Suprapubic skin (tissue), 4 donors: ENCODE measurements around the gene E4F1. TPM values are rescaled to one million over a fixed set of nuclear protein-coding genes. Genes with fewer than 3 reads are reported as not detected.
A peak's percentile ranks its signal among the peaks of the same experiment; 100 is the strongest.

ENCODE experiments used
- DNase-seq, 2 donors: peaks; one replicate each; pipeline ENCODE4 v3.0.0-alpha.2; 2019; ENCODE audit warnings: low spot score in 2 of 2
- H3K27ac ChIP-seq: fragments of 200-600 bp; sonication (generic); one replicate; pipeline ENCODE4 v1.5.1; 2019
- H3K27me3 ChIP-seq: fragments of 200-600 bp; sonication (generic); one replicate; pipeline ENCODE4 v1.5.1; 2019
- H3K36me3 ChIP-seq: fragments of 200-600 bp; sonication (generic); one replicate; pipeline ENCODE4 v1.5.1; 2019
- H3K4me1 ChIP-seq: fragments of 200-600 bp; sonication (generic); one replicate; pipeline ENCODE4 v1.5.1; 2019
- H3K4me3 ChIP-seq: fragments of 200-600 bp; sonication (generic); one replicate; pipeline ENCODE4 v1.5.1; 2019; ENCODE audit warnings: mild to moderate bottlenecking
- H3K9me3 ChIP-seq: fragments of 200-600 bp; sonication (generic); one replicate; pipeline ENCODE4 v1.5.1; 2019
- EP300 ChIP-seq: sonication (generic); formaldehyde crosslinking; IDR thresholded peaks from one replicate; pipeline ENCODE4 v1.6.1; 2017; ENCODE audit warnings: antibody characterized with exemption
- POLR2A ChIP-seq, 2 donors: fragments of 450-650 bp; IDR thresholded peaks; one replicate each; pipeline ENCODE4 v1.6.1; 2017; ENCODE audit warnings: antibody characterized with exemption in 2 of 2, mild to moderate bottlenecking in 2 of 2, moderate library complexity in 2 of 2
- POLR2AphosphoS5 ChIP-seq, 3 donors: sonication (generic); formaldehyde crosslinking; IDR thresholded peaks; one replicate each; pipeline ENCODE4 v1.6.1; 2017; ENCODE audit warnings: antibody characterized with exemption in 3 of 3
- WGBS: methylation state at CpG from one replicate; pipeline ENCODE4 v1.1.5; 2018; 5-methylcytosine and 5-hydroxymethylcytosine counted together
- total RNA-seq, 4 donors: library from RNA; depleted of rRNA; stranded (reverse); fragments of >200 nt; gene quantifications; one replicate each; pipeline ENCODE4 v1.1.0, GENCODE V29; 2016
- TF ChIP-seq, protein P1 (sequence below), 2 donors: fragments of 200-600 bp in 1 of 2; fragments of 450-650 bp in 1 of 2; sonication (generic) in 1 of 2; IDR thresholded peaks; one replicate each; pipeline ENCODE4 v1.5.1; 2016 to 2019; ENCODE audit warnings: antibody characterized with exemption in 2 of 2, mild to moderate bottlenecking in 1 of 2, moderate library complexity in 1 of 2

The E4F1 gene
- total RNA-seq, 4 donors from 2014 or later: 42.1 to 79.3 (median 54.2) TPM

DNA sequence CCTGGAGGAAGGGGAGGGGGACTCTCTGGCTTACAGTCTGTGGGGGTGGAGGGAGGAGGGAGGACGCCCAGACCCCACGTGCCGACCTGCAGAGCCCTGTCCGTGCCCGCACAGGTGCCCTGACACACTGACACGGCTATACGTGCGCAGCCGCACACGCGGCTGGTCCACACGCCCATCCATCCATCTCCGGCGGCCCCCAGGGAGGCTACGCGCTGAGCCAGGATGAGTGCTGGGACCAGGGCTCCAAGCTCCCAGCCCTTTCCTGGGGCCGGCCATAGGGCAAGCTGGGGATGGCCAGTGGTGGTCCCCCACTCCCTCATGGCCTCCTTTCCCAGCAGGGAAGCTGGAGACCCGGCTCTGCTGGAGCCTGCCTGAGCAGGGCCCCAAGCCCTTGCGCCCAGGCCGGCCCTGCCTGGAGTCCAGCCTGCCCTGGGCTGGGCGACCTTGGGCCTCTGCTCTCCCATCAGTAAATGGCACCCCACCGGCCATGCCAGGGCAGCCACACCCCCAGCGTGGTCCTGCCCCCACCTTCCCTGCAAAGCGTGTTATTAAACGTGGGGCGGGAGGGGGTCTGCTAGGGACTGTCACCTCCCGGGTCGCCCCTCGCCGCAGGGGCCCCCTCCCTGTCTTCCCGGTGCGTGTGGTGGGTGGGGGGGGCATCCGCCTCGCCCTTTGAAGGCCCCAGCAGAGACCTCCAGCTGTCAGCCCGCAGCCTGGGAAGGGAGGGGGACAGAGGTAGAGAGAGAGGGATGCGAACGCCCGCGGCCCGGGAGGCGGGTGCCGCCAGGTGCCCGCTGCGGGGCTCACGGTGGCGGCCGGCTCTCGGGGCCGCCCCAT is 27.8 kb upstream of the E4F1 start:
- no peaks in the 10 kb centered on the region for H3K36me3 ChIP-seq
- DNase-seq: no peak
- H3K4me1 ChIP-seq: peaks cover 31% of the 10 kb centered on the region
- 2% methylated on average over 19 of the region's 49 CpGs for WGBS
- peak overlapping the region; percentile 56 for H3K4me3 ChIP-seq
- TF ChIP-seq POLR2A (IDR thresholded peaks at IDR 0.05) (no peak), POLR2AphosphoS5 (IDR thresholded peaks at IDR 0.05) (no peak), EP300 (no peak)
- TF ChIP-seq, protein P1, sequence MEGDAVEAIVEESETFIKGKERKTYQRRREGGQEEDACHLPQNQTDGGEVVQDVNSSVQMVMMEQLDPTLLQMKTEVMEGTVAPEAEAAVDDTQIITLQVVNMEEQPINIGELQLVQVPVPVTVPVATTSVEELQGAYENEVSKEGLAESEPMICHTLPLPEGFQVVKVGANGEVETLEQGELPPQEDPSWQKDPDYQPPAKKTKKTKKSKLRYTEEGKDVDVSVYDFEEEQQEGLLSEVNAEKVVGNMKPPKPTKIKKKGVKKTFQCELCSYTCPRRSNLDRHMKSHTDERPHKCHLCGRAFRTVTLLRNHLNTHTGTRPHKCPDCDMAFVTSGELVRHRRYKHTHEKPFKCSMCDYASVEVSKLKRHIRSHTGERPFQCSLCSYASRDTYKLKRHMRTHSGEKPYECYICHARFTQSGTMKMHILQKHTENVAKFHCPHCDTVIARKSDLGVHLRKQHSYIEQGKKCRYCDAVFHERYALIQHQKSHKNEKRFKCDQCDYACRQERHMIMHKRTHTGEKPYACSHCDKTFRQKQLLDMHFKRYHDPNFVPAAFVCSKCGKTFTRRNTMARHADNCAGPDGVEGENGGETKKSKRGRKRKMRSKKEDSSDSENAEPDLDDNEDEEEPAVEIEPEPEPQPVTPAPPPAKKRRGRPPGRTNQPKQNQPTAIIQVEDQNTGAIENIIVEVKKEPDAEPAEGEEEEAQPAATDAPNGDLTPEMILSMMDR (IDR thresholded peaks at IDR 0.05): no peak
- H3K9me3 ChIP-seq: no peaks in the 10 kb centered on the region
- H3K27me3 ChIP-seq: peaks cover 38% of the 10 kb centered on the region
- no peak overlapping the region for H3K27ac ChIP-seq

DNA sequence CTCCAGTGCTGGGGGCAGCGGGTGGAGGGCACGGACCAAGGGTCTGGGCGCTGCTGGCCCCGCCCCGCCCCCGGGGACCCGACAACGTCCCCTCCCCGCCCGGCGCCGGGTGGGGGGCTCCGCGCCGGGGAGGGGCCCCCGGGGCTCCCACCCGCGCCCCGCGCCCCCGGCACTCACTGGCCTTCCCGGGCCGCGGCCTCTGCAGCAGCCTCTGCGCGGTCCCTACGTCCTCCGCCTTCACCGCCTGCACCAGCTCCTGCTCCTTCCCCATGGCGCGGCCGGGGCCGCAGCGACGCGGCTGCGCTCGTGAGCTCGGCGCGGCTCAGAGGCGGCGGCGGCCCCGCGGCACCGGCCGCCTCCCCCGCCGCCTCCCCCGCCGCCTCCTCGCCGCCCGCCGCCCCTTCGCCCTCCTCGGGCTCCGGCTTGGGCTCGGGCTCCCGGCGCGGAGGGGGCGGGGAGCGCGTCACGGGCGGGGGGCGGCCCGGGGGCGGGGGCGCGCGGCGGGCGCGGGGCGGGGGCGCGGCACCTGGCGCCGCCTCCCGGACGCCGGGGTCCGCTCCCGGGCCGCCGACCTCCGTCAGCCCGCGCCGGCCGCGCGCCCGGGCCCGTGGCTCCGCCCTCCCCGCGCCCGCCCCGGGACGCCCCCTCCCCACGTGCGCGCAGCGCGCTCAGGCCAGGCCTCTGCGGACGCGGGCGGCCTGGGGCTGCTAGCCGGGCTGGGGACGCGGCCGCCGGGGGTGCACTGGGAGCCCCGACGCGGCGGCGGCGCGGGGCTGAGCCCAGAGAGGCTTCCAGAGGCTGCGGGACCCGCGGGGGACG is 27.0 kb upstream of the E4F1 start, which contains the start of gene CASKIN1:
Gene CASKIN1, minus strand, starts transcription at position 444 of the 819 bp plus-strand sequence. Its CDS starts 173 bp downstream, at position 271.
- no peak within 1 kb of the TSS for H3K27ac ChIP-seq
- no peak for DNase-seq
- peaks cover 24% of the 10 kb centered on the region for H3K4me1 ChIP-seq
- H3K9me3 ChIP-seq: no peaks in the 10 kb centered on the region
- TF ChIP-seq POLR2A (IDR thresholded peaks at IDR 0.05) (no peak), POLR2AphosphoS5 (IDR thresholded peaks at IDR 0.05) (no peak), EP300 (no peak)
- TF ChIP-seq, protein P1 (IDR thresholded peaks at IDR 0.05): no peak
- peak within 1 kb of the TSS; percentile 56 for H3K4me3 ChIP-seq
- H3K27me3 ChIP-seq: peaks cover 38% of the 10 kb centered on the region
- 0% methylated on average over 3 of the region's 129 CpGs for WGBS
- no peaks in the 10 kb centered on the region for H3K36me3 ChIP-seq

DNA sequence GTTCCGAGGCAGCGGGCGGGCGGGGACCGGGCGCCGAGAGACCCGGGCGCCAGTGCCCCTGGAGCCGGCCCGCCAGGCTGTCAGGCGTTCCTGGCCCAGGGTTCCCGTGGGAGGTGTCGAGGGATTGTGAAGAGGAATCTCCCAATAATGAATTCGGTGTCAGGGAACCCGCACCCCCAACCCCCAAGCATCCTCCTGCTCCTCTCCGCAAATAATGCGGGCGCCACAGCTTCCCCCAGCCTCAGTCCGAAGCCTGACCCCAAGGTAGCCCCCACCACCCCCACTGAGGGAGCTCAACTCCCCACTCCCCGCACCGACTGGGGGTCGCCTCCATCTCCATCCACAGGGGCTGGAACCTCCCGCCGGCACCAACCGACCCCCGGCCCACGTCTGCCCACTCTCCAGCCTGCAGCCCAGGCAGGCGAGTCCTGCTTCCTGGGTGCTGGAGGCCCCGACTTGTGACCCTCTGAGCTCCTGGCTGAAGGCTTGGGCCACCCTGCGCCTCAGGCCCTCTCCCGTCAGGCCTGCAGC is 26.3 kb upstream of the E4F1 start:
- 61% methylated on average over 14 of the region's 32 CpGs for WGBS
- no peak for DNase-seq
- Histone ChIP-seq H3K4me1 (peaks cover 24% of the 10 kb centered on the region), H3K27ac (no peak overlapping the region), H3K9me3 (no peaks in the 10 kb centered on the region), H3K36me3 (no peaks in the 10 kb centered on the region), H3K4me3 (peak overlapping the region; percentile 44), H3K27me3 (peaks cover 38% of the 10 kb centered on the region)
- TF ChIP-seq POLR2A (IDR thresholded peaks at IDR 0.05) (no peak), POLR2AphosphoS5 (IDR thresholded peaks at IDR 0.05) (no peak), EP300 (no peak)
- TF ChIP-seq, protein P1 (IDR thresholded peaks at IDR 0.05): no peak

DNA sequence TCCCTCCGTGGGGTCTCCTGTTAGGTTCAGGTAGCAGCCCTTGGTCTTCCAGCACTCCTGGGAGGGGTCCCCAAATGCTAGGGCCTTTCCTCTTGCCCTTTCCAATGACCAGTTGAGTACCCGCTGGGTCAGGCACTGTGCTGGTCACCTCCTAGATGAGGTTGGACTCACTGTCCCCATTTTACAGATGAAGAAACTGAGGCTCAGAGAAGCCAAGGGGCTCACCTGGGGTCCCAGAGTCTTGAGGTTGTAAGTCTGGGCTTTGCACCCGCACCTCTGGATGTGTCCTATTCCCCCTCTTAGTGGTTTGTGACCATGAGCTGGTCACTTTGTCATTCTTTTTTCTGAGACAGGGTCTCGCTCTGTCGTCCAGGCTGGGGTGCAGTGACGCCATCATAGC is 25.6 kb upstream of the E4F1 start:
- DNase-seq: no peak
- peaks cover 38% of the 10 kb centered on the region for H3K27me3 ChIP-seq
- WGBS: 95% methylated on average over 5 of the region's 6 CpGs

More for the DNA sequence above, 25.6 kb upstream of the E4F1 start:
- Histone ChIP-seq H3K36me3 (no peaks in the 10 kb centered on the region), H3K4me3 (no peak overlapping the region), H3K4me1 (peaks cover 24% of the 10 kb centered on the region), H3K27ac (no peak overlapping the region), H3K9me3 (no peaks in the 10 kb centered on the region)
- TF ChIP-seq EP300 (no peak), POLR2A (IDR thresholded peaks at IDR 0.05) (no peak), POLR2AphosphoS5 (IDR thresholded peaks at IDR 0.05) (no peak)
- TF ChIP-seq, protein P1 (IDR thresholded peaks at IDR 0.05): no peak
